Left forelimb (tissue), 1 donor: ENCODE measurements around the gene ITPR1.

Source experiments
- DNase-seq: peaks from one replicate; pipeline ENCODE4 v3.0.0-alpha.2; 2018; ENCODE audit warnings: low spot score

The ITPR1 gene

GRCh38 chr3:4720316-4721075 lies 227.3 kb downstream of the ITPR1 start:
- no peak for DNase-seq

- no peak for DNase-seq
Measured at GRCh38 chr3:4721511-4721911, 228.4 kb downstream of the ITPR1 start.

GRCh38 chr3:4722103-4722502 lies 229.0 kb downstream of the ITPR1 start:
- DNase-seq: no peak

GRCh38 chr3:4724051-4724629 lies 231.0 kb downstream of the ITPR1 start:
- no peak for DNase-seq

GRCh38 chr3:4726549-4726948 lies 233.4 kb downstream of the ITPR1 start:
- no peak for DNase-seq

- DNase-seq: no peak
Measured at GRCh38 chr3:4729061-4729973, 236.2 kb downstream of the ITPR1 start.

GRCh38 chr3:4730719-4731118 lies 237.6 kb downstream of the ITPR1 start:
- DNase-seq: no peak

- DNase-seq: no peak
Measured at GRCh38 chr3:4731543-4732111, 238.5 kb downstream of the ITPR1 start.

GRCh38 chr3:4732925-4733324 lies 239.8 kb downstream of the ITPR1 start:
- DNase-seq: no peak

- no peak for DNase-seq
Measured at GRCh38 chr3:4734454-4734853, 241.3 kb downstream of the ITPR1 start.

- no peak for DNase-seq
Measured at GRCh38 chr3:4735243-4735642, 242.1 kb downstream of the ITPR1 start.

- no peak for DNase-seq
Measured at GRCh38 chr3:4736284-4736861, 243.2 kb downstream of the ITPR1 start.

- DNase-seq: no peak
Measured at GRCh38 chr3:4738737-4739274, 245.7 kb downstream of the ITPR1 start.

GRCh38 chr3:4739289-4740236 lies 246.4 kb downstream of the ITPR1 start:
- DNase-seq: no peak

GRCh38 chr3:4740397-4741105 lies 247.4 kb downstream of the ITPR1 start:
- DNase-seq: no peak

- DNase-seq: no peak
Measured at GRCh38 chr3:4741106-4741403, 247.9 kb downstream of the ITPR1 start.

- DNase-seq: no peak
Measured at GRCh38 chr3:4741404-4742307, 248.5 kb downstream of the ITPR1 start.

GRCh38 chr3:4742359-4742758 lies 249.2 kb downstream of the ITPR1 start:
- no peak for DNase-seq

GRCh38 chr3:4743371-4743770 lies 250.2 kb downstream of the ITPR1 start:
- no peak for DNase-seq
